HTERT RPE-1 (cell line): ENCODE data around the gene SOX18.

Experiments used
- in situ Hi-C: fragments of 300-500 bp; cut with MboI; formaldehyde crosslinking; loops from 4 replicates; pipeline ENCODE4 v1.14.3; 2020; ENCODE audit warnings: low sequenced_read_pairs

SOX18 gene

GRCh38 chr20:64039293-64040160 is 9.9 kb downstream of the SOX18 start:
- in situ Hi-C loops = no loop called here

- in situ Hi-C loops = no loop called here
Measured at GRCh38 chr20:64038565-64039292, 10.7 kb downstream of the SOX18 start.

- in situ Hi-C loops = no loop called here
Measured at GRCh38 chr20:64038224-64038564, 11.2 kb downstream of the SOX18 start.

DNA sequence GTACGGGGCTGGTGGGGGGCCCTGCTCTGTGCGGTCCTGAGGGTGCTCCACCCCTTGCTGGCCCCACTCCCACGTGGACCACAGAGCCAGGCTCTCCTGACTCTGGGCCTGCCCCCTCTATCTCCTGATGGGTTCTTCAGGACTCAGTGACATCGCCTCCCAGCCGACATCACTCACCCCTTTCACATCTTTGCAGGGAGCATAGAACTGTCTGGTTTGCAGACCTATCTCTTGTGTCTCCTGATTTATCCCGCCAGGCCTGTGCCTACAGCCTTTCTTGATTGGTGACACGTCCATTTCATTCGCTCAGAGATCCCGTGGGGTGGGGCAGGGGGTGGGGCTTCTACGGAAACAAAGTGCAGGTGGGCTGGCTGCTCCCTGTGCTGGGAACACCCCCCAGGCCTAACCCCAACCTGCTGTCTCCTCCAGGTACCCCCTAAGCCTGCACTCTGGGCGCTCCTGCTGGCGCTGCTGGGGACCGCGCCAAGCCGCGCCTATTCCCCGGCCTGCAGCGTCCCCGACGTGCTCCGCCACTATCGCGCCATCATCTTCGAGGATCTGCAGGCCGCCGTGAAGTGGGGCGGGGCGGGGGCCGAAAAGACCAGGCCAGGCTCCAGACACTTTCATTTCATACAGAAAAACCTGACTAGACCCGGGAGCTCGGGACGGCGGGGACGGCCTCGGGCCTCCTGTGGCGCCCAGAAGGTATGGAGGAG is 11.8 kb downstream of the SOX18 start:
- in situ Hi-C loops = no loop called here

GRCh38 chr20:64037199-64037497 is 12.3 kb downstream of the SOX18 start:
- in situ Hi-C loops = no loop called here

- in situ Hi-C loops = no loop called here
Measured at GRCh38 chr20:64036346-64037198, 12.9 kb downstream of the SOX18 start.

DNA sequence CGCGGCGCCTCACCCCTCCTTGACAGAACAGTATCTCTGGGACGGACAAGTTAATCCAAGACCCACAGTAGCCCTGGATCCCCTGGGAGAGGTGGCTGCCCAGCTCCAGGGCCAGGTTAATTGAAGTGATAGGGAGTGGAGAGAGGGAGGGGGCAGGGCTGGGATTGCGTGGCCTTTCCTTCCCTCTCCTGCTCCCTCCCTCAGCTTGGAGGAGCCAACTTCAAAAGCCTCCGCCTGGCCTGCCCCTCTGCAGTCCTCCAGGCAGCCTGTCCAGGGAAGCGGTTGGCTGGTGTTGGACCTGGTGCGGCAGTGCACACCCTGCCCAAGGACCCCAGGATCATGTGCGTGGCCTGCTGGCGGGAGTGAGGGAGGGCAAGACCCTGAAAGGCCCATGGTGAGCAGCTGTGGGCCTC is 13.5 kb downstream of the SOX18 start, which contains the start of gene C20orf204:
C20orf204 (plus strand) TSS at position 250 of the 413 bp plus-strand sequence; CDS start at position 392, 142 bp downstream.
- in situ Hi-C loops = no loop called here

DNA sequence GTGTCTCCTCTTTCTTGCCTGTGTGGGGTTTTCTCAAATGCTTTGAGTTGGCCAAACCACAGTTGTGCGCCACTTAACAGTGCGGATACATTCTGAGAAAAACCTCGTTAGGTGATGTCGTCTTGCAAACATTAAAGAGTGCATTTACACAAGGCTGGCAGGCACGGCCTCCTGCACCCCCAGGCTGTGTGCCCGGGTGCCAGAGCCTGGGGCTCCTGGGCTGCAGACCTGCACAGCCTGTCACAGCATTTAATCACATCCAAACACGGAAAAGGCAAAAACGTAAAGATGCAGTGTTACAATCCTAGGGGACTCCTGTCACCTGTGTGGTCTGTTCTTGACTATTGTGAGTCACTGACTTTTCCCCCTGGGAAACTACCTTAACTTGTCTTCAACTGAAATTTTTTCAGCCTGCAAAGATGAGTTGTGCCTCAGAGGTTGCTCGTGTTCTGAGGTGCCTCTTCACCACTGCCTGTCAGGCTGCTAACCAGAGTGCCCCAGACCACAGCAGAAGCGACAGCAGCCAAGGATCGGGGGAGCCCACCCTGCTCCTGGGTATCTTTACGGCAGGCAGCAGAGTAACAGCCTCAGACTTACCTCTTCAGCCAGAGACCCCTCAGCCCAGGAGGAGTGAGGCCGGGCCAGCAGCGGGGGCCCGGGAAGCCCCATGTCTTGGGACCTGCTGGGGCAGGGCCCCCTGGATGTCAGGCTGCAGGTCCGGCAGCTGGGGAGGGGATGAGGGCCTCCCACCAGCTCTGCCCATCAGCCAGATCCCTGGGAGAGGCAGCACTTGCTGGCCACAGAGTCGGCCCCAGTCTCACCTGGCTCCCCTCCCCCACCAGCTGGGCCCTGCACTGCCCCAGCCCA is 14.1 kb downstream of the SOX18 start:
- in situ Hi-C loops = no loop called here

- in situ Hi-C loops = no loop called here
Measured at GRCh38 chr20:64033981-64034493, 15.4 kb downstream of the SOX18 start.

DNA sequence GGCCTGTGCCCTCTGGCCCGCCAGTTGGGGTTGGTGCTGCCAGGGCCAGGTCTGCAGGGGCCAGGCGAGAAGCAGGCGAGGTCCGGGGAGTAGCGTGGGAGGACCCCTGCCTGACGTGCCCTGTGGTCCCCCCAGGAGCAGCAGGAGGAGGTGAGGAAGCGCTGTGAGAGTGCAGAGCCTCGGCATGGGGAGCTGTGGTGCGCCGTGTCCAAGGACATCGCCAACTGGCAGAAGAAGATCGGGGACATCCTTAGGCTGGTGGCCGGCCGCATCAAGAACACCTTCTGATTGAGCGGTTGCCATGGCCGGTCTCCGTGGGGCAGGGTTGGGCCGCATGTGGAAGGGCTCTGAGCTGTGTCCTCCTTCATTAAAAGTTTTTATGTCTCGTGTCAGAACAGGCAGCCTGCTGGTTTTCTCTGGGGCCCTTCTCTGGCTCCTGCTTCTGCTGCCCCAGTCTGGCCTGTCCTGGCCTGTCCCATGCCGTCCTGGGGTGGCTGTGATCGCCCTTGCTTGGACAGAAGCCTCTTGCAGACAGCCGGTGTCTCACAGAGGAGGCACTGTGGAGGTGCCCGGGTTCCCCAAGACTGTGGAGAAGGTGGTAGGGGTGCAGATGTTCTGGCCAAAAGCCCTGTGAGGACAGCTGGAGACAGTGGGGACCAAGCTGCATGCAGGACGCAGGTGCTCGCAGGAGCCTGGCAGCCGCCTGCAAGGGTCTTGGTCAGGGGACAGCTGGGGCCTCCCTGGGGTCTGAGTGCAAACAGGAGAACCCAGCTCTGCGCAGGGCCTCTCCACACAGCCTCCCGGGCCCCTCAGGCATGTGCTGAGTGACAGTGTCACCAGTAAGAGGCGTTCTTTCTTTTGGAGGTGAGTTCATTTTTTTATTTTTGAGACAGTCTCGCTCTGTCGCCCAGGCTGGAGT is 16.5 kb downstream of the SOX18 start:
- in situ Hi-C loops = no loop called here

GRCh38 chr20:64031822-64032314 is 17.6 kb downstream of the SOX18 start:
- in situ Hi-C loops = no loop called here

DNA sequence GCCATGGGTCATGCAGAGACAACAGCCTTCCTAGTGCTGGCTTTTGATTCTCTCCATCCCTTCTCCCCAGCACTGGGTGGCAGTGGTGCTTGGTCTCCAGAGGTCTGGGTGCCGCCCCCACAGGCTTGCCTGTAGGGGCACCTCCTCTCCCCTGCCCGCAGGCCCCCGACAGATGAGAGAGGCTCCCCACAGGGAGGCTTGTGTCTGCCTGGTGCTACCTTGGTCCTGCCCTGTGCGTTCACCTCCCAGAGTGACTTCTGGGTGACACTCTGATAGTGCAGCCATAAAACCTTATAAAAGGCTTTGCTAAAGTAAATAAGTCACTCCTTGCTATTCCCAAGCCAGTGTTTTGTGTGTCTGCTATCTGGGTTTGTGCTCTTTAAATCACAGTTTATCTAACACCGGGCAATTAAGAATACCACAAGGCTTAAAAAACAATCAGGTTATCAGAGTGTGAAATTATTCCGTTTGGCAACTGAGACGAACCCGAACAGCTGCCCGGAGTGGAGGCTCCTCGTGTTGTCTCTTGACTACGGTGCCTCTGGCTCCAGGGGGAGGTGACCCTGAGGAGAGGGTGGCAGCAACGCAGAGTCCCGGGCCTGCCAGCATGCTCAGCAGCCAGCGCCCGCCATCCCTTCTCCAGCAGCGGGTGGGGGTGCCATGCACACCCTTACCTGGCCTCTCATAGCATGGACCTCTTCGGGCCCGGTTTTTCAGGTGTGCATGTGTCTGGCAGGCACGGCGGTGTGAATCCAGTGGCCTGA is 18.9 kb downstream of the SOX18 start:
- in situ Hi-C loops = no loop called here

DNA sequence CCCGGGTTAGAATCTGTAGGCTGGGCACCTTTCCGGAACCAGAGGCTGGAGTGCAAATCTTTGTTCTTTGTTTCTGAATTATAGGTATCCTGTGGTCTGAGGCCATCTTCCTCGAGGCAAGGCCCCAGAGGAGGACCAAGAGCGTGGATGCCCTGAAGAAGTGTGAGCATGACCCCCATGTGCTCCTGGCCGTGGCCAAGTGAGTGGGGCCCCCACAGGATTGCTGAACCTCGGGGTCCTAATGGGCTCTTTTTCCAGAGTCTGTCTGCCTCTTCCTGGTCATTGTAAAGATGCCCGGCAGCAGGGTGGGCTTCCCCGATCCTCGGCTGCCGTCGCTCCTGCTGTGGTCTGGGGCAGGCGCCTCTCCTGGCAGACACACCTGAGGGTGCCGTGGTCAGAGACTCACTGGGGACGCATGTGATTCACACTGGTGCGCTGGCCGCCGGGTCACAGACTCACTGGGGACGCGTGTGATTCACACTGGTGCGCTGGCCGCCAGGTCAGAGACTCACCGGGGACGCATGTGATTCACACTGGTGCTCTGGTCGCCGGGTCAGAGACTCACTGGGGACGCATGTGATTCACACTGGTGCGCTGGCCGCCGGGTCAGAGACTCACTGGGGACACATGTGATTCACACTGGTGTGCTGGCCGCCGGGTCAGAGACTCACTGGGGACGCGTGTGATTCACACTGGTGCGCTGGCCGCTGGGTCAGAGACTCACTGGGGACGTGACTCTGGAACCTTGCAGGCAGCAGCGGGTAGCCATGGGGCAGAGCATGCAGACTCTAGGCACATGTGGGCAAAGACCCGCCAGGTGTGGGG is 19.9 kb downstream of the SOX18 start:
- in situ Hi-C loops = no loop called here

GRCh38 chr20:64027981-64028685 is 21.3 kb downstream of the SOX18 start:
- in situ Hi-C loops = no loop called here

- in situ Hi-C loops = no loop called here
Measured at GRCh38 chr20:64025826-64026412, 23.5 kb downstream of the SOX18 start.
